Memory B cell (primary cell): ENCODE data around the gene ATP6V1C2.

Experiments
- ATAC-seq: fragments of 150-1000 bp; cut with Tn5 transposase; 2 replicates; pipeline ENCODE4 v1.10.0; 2021; ENCODE audit warnings: low read depth, mild to moderate bottlenecking, moderate library complexity
- DNase-seq, 2 donors: peaks; one replicate each; pipeline ENCODE4 v3.0.0; 2022; ENCODE audit warnings: low spot score in 2 of 2
- H3K27ac Mint-ChIP-seq: one replicate; pipeline ENCODE4 v1.8.0; 2022; ENCODE audit warnings: mild to moderate bottlenecking, moderate library complexity, mixed read lengths
- H3K27me3 Mint-ChIP-seq: one replicate; pipeline ENCODE4 v1.8.0; 2022; ENCODE audit warnings: mixed read lengths
- H3K36me3 Mint-ChIP-seq: one replicate; pipeline ENCODE4 v1.8.0; 2022; ENCODE audit warnings: mild to moderate bottlenecking, mixed read lengths
- H3K4me1 Mint-ChIP-seq: one replicate; pipeline ENCODE4 v1.8.0; 2022; ENCODE audit warnings: mixed read lengths
- H3K4me3 Mint-ChIP-seq: one replicate; pipeline ENCODE4 v1.8.0; 2022; ENCODE audit warnings: mild to moderate bottlenecking, moderate library complexity, mixed read lengths
- H3K9me3 Mint-ChIP-seq: one replicate; pipeline ENCODE4 v1.8.0; 2022; ENCODE audit warnings: mixed read lengths

ATP6V1C2 gene

GRCh38 chr2:10770956-10771750 lies 49.7 kb downstream of the ATP6V1C2 start:
- H3K27me3 Mint-ChIP-seq = peaks cover under 1% of the 10 kb centered on the region
- H3K4me3 Mint-ChIP-seq = no peak overlapping the region
- no peak for DNase-seq
- no peaks in the 10 kb centered on the region for H3K9me3 Mint-ChIP-seq
- H3K27ac Mint-ChIP-seq = no peak overlapping the region
- no peaks in the 10 kb centered on the region for H3K36me3 Mint-ChIP-seq
- H3K4me1 Mint-ChIP-seq = no peaks in the 10 kb centered on the region
- ATAC-seq = no peak

DNA sequence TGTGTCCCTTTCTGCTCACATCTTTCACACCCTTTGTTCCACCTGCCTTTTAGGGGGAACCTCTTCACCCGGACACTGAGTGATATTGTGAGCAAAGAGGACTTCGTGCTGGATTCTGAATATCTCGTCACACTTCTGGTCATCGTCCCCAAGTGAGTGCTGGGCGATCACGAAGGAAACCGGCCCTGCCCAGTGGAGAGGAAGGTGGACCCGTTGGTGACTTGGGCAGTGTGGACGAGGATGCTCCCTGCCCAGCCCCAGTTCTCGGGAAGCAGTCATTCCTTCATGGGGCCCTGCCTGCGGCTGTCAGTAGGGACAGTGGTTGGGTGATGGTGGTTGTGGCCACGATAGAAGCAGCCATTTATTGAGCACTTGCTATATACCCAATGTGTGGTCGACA lies 50.4 kb downstream of the ATP6V1C2 start:
- DNase-seq = no peak
- no peaks in the 10 kb centered on the region for H3K4me1 Mint-ChIP-seq
- H3K4me3 Mint-ChIP-seq = no peak overlapping the region
- H3K27ac Mint-ChIP-seq = no peak overlapping the region
- H3K9me3 Mint-ChIP-seq = no peaks in the 10 kb centered on the region
- H3K27me3 Mint-ChIP-seq = no peaks in the 10 kb centered on the region
- no peak for ATAC-seq
- no peaks in the 10 kb centered on the region for H3K36me3 Mint-ChIP-seq

DNA sequence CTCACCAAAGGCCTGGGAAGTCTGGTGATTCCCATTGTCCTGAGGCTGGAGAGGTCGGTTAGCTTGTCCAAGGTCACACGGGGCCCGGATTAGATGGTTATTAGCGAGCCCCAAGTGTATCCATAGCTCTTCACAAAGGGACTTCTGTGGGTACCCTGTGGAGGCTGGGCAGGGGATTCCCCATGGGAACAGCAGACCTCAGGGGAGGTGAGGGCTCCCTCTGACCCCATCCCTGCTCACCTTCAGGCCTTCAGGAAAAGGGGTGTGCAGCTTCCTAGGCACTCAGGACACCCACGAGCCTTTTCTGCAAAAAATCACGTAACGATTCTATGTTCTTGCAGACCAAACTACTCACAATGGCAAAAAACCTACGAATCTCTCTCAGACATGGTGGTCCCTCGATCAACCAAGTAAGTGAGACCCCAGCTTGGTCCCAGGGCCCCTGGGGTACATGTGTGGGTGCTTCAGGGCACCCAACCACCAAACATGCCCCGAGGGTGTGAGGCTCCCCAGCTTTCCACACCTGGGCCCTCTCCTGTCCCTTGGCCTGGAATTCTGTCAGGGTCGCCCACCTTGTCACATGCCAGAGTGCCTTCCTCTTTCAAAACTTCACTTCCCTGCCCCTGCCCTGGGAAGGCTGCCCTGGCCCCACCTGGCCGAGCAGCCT lies 50.9 kb downstream of the ATP6V1C2 start:
- ATAC-seq = no peak
- no peak overlapping the region for H3K27ac Mint-ChIP-seq

DNA sequence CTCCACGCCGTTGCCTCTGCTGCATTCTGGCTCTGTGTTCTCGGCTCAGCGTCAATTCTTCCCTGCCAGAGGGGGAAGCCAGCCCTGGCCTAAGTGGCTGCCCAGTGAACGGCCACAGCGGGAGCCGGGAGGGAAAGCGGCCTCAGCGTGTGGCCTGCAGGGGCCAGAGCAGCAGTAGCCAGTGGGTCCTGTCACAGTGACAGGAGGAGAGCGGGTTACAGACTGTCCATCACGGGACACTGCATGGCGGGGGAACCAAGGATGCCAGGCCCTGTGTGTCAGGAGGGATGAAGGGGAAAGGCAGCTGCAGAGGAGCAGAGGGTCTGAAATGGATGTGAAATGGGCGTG lies 51.4 kb downstream of the ATP6V1C2 start:
- DNase-seq (no peak), ATAC-seq (no peak)
- Mint-ChIP-seq H3K9me3 (no peaks in the 10 kb centered on the region), H3K4me3 (no peak overlapping the region), H3K27me3 (no peaks in the 10 kb centered on the region), H3K36me3 (no peaks in the 10 kb centered on the region), H3K4me1 (no peaks in the 10 kb centered on the region), H3K27ac (no peak overlapping the region)

More for the DNA sequence above, 50.9 kb downstream of the ATP6V1C2 start:
- Mint-ChIP-seq H3K27me3 (no peaks in the 10 kb centered on the region), H3K36me3 (no peaks in the 10 kb centered on the region), H3K4me3 (no peak overlapping the region), H3K4me1 (no peaks in the 10 kb centered on the region), H3K9me3 (no peaks in the 10 kb centered on the region)
- DNase-seq = no peak

DNA sequence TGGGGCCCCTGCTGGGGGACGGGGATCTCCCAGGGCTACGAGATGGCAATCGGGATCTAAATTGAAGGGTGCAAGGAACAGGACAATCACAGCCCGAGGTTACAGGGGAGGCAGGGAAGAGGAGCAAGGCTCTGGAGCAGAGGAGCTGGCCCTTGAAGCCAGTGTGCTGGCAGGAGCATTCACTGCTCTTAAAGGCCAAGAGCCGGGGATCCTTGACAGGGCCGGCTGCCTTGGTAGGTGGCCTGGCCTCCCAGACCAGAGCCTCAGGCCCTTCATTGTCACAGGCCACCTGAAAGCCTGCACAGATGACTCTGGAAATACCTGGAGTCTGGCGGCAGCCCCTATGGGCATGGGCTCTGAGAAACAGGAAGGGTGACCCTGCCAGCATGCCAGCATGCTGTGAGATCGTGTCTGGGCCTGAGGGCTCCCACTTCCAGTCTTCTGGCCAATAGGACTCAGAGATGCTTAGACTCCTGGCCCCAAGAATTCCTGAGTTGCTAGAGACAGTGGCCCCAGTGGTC lies 52.5 kb downstream of the ATP6V1C2 start:
- Mint-ChIP-seq H3K36me3 (peaks cover 2% of the 10 kb centered on the region), H3K27ac (no peak overlapping the region), H3K4me1 (no peaks in the 10 kb centered on the region), H3K9me3 (no peaks in the 10 kb centered on the region), H3K4me3 (no peak overlapping the region), H3K27me3 (no peaks in the 10 kb centered on the region)
- no peak for DNase-seq
- no peak for ATAC-seq

DNA sequence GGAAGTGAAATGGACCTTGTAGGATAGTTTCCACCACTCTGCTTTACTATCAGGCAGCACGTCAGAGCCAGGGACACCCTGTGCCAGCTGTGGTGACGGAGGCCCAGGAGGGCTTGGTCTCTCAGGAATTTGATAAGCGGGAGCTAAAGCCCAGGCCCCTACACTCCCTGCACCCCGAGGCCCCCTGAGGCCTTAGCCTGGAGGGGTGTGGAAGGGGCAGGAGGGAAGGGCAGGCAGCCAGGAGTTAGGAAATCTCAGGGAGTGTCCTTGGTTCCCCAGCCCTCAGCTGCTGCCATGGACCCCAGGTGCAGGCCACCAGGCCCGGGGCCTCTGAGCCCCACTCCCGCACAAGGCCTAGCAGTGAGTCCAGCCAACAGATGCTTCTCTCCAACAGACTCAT lies 53.0 kb downstream of the ATP6V1C2 start:
- H3K9me3 Mint-ChIP-seq = no peaks in the 10 kb centered on the region
- ATAC-seq = no peak
- H3K4me3 Mint-ChIP-seq = no peak overlapping the region
- no peak overlapping the region for H3K27ac Mint-ChIP-seq
- H3K27me3 Mint-ChIP-seq = no peaks in the 10 kb centered on the region
- peaks cover 2% of the 10 kb centered on the region for H3K36me3 Mint-ChIP-seq
- no peaks in the 10 kb centered on the region for H3K4me1 Mint-ChIP-seq
- no peak for DNase-seq

GRCh38 chr2:10775021-10775780 lies 53.8 kb downstream of the ATP6V1C2 start:
- Mint-ChIP-seq H3K9me3 (no peaks in the 10 kb centered on the region), H3K27me3 (no peaks in the 10 kb centered on the region), H3K4me1 (no peaks in the 10 kb centered on the region), H3K4me3 (no peak overlapping the region), H3K36me3 (peaks cover 6% of the 10 kb centered on the region), H3K27ac (no peak overlapping the region)
- no peak for DNase-seq
- no peak for ATAC-seq

- no peak for DNase-seq
Measured at GRCh38 chr2:10775831-10776230, 54.4 kb downstream of the ATP6V1C2 start.

GRCh38 chr2:10776231-10776977 lies 55.0 kb downstream of the ATP6V1C2 start:
- no peak for DNase-seq
- Mint-ChIP-seq H3K27me3 (no peaks in the 10 kb centered on the region), H3K4me1 (no peaks in the 10 kb centered on the region), H3K27ac (no peak overlapping the region), H3K4me3 (no peak overlapping the region), H3K36me3 (peaks cover 12% of the 10 kb centered on the region), H3K9me3 (no peaks in the 10 kb centered on the region)
- no peak for ATAC-seq

More at GRCh38 chr2:10775831-10776230, 54.4 kb downstream of the ATP6V1C2 start:
- no peak for ATAC-seq
- no peak overlapping the region for H3K4me3 Mint-ChIP-seq
- H3K9me3 Mint-ChIP-seq = no peaks in the 10 kb centered on the region
- H3K36me3 Mint-ChIP-seq = peaks cover 9% of the 10 kb centered on the region
- H3K4me1 Mint-ChIP-seq = no peaks in the 10 kb centered on the region
- no peaks in the 10 kb centered on the region for H3K27me3 Mint-ChIP-seq
- H3K27ac Mint-ChIP-seq = no peak overlapping the region

GRCh38 chr2:10777111-10777841 lies 55.8 kb downstream of the ATP6V1C2 start:
- H3K27ac Mint-ChIP-seq = no peak overlapping the region
- H3K36me3 Mint-ChIP-seq = peaks cover 14% of the 10 kb centered on the region
- H3K9me3 Mint-ChIP-seq = no peaks in the 10 kb centered on the region
- no peak for ATAC-seq
- H3K27me3 Mint-ChIP-seq = no peaks in the 10 kb centered on the region
- DNase-seq = no peak
- H3K4me3 Mint-ChIP-seq = no peak overlapping the region
- H3K4me1 Mint-ChIP-seq = no peaks in the 10 kb centered on the region

DNA sequence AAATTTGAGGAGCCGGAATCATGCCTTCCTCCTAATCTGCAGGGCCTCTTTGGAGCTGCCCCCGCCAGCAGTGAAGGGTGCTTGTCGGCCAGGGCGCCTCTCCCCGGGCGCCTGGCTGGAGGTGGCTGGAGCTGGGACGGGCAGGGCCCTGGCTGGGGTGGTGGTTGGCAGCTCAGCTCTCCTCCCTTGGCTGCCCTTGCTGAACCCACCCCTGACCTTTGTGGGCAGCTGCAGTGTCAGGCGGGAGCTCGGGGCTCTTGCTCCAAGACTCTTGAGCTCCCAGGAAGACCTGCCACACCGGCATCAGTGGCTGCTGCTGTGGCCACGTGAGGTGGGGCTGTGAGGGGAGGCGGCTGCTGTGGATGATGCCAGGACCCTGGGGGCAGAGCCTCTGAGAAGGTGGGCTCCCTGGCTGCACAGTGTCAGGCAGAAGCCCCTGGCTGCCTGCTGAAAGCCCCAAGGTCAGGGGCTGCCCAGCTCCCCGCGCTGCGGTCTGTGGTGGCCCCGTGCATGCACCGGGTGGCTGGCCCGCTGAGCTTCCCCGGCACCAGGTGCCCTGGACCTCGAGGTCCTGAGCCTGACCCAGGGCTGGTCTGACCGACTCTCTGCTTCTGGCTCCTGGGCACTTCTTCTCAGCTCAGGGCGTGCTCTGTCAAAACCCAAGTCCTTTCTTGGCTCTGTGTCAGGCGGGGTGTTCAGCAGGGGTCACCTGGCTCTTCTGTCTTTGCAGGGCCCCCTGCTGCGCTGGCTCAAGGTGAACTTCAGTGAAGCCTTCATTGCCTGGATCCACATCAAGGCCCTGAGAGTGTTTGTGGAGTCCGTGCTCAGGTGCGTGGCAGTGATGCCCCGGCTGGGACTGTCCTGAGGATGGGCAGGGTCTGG lies 56.7 kb downstream of the ATP6V1C2 start:
- no peak for ATAC-seq

DNA sequence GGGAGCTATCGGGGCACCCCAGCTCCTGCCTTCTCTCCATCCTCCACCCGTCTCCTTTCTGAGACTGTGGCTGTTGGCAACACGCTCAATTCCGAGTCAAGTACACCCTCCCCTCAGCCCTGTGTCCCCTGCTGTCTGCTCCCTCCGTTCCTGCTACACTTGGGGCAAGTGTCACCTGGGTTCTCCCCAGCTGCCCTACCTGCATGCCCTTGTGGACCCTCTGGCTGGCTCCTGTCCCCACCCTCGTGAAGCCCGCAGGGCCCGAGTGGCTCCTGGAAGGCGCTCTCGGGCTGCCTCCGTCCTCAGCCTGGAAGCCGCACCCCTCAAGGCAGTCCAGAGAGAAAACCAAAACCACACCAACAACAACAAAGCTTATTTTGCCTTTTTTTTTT lies 57.3 kb downstream of the ATP6V1C2 start:
- Mint-ChIP-seq H3K36me3 (peaks cover 23% of the 10 kb centered on the region), H3K27me3 (no peaks in the 10 kb centered on the region), H3K4me3 (no peak overlapping the region), H3K27ac (peak overlapping the region; percentile 17), H3K9me3 (no peaks in the 10 kb centered on the region), H3K4me1 (no peaks in the 10 kb centered on the region)
- ATAC-seq = no peak
- no peak for DNase-seq

More for the DNA sequence above, 56.7 kb downstream of the ATP6V1C2 start:
- no peaks in the 10 kb centered on the region for H3K4me1 Mint-ChIP-seq
- peak overlapping the region; percentile 17 for H3K27ac Mint-ChIP-seq
- H3K4me3 Mint-ChIP-seq = no peak overlapping the region
- no peaks in the 10 kb centered on the region for H3K27me3 Mint-ChIP-seq
- no peaks in the 10 kb centered on the region for H3K9me3 Mint-ChIP-seq
- no peak for DNase-seq
- peaks cover 20% of the 10 kb centered on the region for H3K36me3 Mint-ChIP-seq
